WTC11 (cell line): ENCODE measurements around the gene LRTM2. TPM values are rescaled to one million over a fixed set of nuclear protein-coding genes. Genes with fewer than 3 reads are reported as not detected.

Source experiments
- ATAC-seq: fragments of 200-7000 bp; cut with Tn5 transposase; 2 replicates; pipeline ENCODE4 v1.10.0; 2021; ENCODE audit warnings: mild to moderate bottlenecking, moderate library complexity
- CTCF ChIA-PET: fragments of 300-600 bp; sonication (Branson Sonifier 250); formaldehyde crosslinking; loops from one replicate; lab custom pipeline; 2021; ENCODE audit warnings: antibody characterized with exemption; lab: Charles Lee
- POLR2A ChIA-PET: fragments of 350-600 bp; sonication (Branson Sonifier 250); formaldehyde crosslinking; loops from one replicate; lab custom pipeline; 2021; ENCODE audit warnings: antibody characterized with exemption; lab: Charles Lee
- DNase-seq: peaks from one replicate; pipeline ENCODE4 v3.0.0; 2021; ENCODE audit warnings: low spot score
- H3K27ac Mint-ChIP-seq: 2 replicates; pipeline ENCODE4 v1.8.0; 2021; ENCODE audit warnings: mixed read lengths
- H3K27me3 Mint-ChIP-seq: 2 replicates; pipeline ENCODE4 v1.8.0; 2021; ENCODE audit warnings: low read depth, mild to moderate bottlenecking, moderate library complexity, mixed read lengths
- H3K36me3 Mint-ChIP-seq: 2 replicates; pipeline ENCODE4 v1.8.0; 2021; ENCODE audit warnings: mixed read lengths
- H3K4me1 Mint-ChIP-seq: 2 replicates; pipeline ENCODE4 v1.8.0; 2022; ENCODE audit warnings: mixed read lengths
- H3K4me3 Mint-ChIP-seq: 2 replicates; pipeline ENCODE4 v1.8.0; 2021; ENCODE audit warnings: mild to moderate bottlenecking, moderate library complexity, mixed read lengths
- H3K9me3 Mint-ChIP-seq: 2 replicates; pipeline ENCODE4 v1.8.0; 2021; ENCODE audit warnings: mixed read lengths
- ATF3 ChIP-seq: sonication (generic); formaldehyde crosslinking; conservative IDR thresholded peaks from 2 replicates; pipeline ENCODE4 v1.8.1; 2022; ENCODE audit warnings: mild to moderate bottlenecking, missing genetic modification reagents
- ESRRA ChIP-seq: sonication (generic); formaldehyde crosslinking; IDR thresholded peaks from 2 replicates; pipeline ENCODE4 v1.8.1; 2022; ENCODE audit warnings: mild to moderate bottlenecking, missing genetic modification reagents, borderline replicate concordance
- GRHL2 ChIP-seq: fragments of 250-450 bp; sonication (Bioruptor Pico); IDR thresholded peaks from 2 replicates; pipeline ENCODE4 v1.8.0; 2022; ENCODE audit warnings: mild to moderate bottlenecking, moderate library complexity; ENCODE audit not compliant: insufficient replicate concordance, severe bottlenecking
- GTF2I ChIP-seq: fragments of 250-450 bp; sonication (Bioruptor Pico); conservative IDR thresholded peaks from 2 replicates; pipeline ENCODE4 v1.4.0; 2021; ENCODE audit warnings: mild to moderate bottlenecking
- RELA ChIP-seq: sonication (generic); formaldehyde crosslinking; IDR thresholded peaks from 2 replicates; pipeline ENCODE4 v1.8.1; 2022; ENCODE audit warnings: missing genetic modification reagents, mild to moderate bottlenecking, borderline replicate concordance
- ZBTB21 ChIP-seq: sonication (generic); formaldehyde crosslinking; IDR thresholded peaks from 2 replicates; pipeline ENCODE4 v1.8.1; 2023; ENCODE audit warnings: mild to moderate bottlenecking, missing genetic modification reagents, borderline replicate concordance
- ZNF263 ChIP-seq: sonication (generic); formaldehyde crosslinking; IDR thresholded peaks from 2 replicates; pipeline ENCODE4 v1.8.1; 2022; ENCODE audit warnings: low read depth, mild to moderate bottlenecking, moderate library complexity, missing genetic modification reagents
- ZNF317 ChIP-seq: sonication (generic); formaldehyde crosslinking; IDR thresholded peaks from 2 replicates; pipeline ENCODE4 v1.8.1; 2023; ENCODE audit warnings: low read depth, mild to moderate bottlenecking, moderate library complexity, missing genetic modification reagents, borderline replicate concordance
- ZNF396 ChIP-seq: fragments of 250-450 bp; sonication (Bioruptor Pico); IDR thresholded peaks from 2 replicates; pipeline ENCODE4 v1.8.0; 2021; ENCODE audit warnings: mild to moderate bottlenecking, moderate library complexity, borderline replicate concordance
- ZNF423 ChIP-seq: fragments of 250-450 bp; sonication (Bioruptor Pico); IDR thresholded peaks from 2 replicates; pipeline ENCODE4 v2.1.2; 2022; ENCODE audit warnings: mild to moderate bottlenecking, moderate library complexity
- ZNF671 ChIP-seq: fragments of 250-450 bp; sonication (Bioruptor Pico); IDR thresholded peaks from 2 replicates; pipeline ENCODE4 v1.8.0; 2021; ENCODE audit warnings: mild to moderate bottlenecking
- total RNA-seq: library from RNA; stranded (reverse); gene quantifications from 3 replicates; pipeline ENCODE4 v1.2.3, GENCODE V29; 2021
- TF ChIP-seq, protein P1 (sequence below): fragments of 250-450 bp; sonication (Bioruptor Pico); IDR thresholded peaks from 2 replicates; pipeline ENCODE4 v1.9.0; 2021; ENCODE audit warnings: moderate library complexity, mild to moderate bottlenecking, inconsistent platforms, borderline replicate concordance
- TF ChIP-seq, protein P2 (sequence below): sonication (generic); formaldehyde crosslinking; conservative IDR thresholded peaks from 2 replicates; pipeline ENCODE4 v1.8.1; 2023; ENCODE audit warnings: mild to moderate bottlenecking, low read depth, missing genetic modification reagents, moderate library complexity
- TF ChIP-seq, protein P3 (sequence below): fragments of 250-450 bp; sonication (Bioruptor Pico); conservative IDR thresholded peaks from 2 replicates; pipeline ENCODE4 v1.9.0; 2021; ENCODE audit warnings: mild to moderate bottlenecking
- TF ChIP-seq, protein P4 (sequence below): sonication (generic); formaldehyde crosslinking; IDR thresholded peaks from 2 replicates; pipeline ENCODE4 v1.8.0; 2023; ENCODE audit warnings: missing genetic modification reagents, mild to moderate bottlenecking, borderline replicate concordance

The LRTM2 gene
- total RNA-seq, 1 experiment from 2014 or later, result 0.66 TPM

DNA sequence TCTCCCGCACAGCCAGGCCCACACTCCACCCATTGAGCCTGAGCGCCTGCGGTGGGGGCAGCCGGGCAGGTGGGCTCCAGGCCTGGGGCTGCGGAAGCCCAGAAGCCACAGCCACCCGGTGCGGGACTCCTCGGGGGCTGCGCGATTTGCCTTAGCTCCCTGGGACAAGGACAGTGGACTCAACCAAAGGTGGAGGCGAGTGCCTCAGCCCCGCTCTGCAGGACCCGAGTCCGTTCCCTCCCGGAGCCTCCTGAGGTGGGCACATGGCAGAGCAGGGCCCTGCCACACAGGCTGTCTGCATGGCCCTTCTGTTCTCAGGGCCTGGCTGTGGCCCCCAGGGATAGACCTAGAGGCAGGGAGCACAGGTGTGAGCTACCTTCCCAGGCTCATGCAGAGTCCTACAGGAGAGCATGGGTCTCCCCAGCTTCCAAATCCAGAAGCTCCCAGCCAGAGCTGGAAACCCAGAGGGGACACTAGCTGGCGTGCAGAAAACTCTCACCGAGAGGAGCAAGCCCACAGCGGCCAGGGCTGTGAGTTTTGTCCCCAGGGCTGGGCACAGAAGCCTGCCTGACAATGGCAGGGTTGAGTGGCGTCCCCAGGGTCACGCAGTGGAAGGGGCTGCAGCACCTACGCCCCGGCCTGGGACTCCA is 22.2 kb upstream of the LRTM2 start:
- H3K4me1 Mint-ChIP-seq, result peaks cover 17% of the 10 kb centered on the region
- no peak for DNase-seq
- TF ChIP-seq ZNF317 (CRISPR knock-in tag) (no peak), ZNF263 (no peak), ZNF423 (no peak), ZNF396 (no peak), ZBTB21 (CRISPR knock-in tag) (no peak)
- TF ChIP-seq, protein P1, sequence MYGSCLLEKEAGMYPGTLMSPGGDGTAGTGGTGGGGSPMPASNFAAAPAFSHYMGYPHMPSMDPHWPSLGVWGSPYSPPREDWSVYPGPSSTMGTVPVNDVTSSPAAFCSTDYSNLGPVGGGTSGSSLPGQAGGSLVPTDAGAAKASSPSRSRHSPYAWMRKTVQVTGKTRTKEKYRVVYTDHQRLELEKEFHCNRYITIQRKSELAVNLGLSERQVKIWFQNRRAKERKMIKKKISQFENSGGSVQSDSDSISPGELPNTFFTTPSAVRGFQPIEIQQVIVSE (CRISPR knock-in tag), result no peak
- TF ChIP-seq, all 79 proteins: peak for 0
- H3K36me3 Mint-ChIP-seq, result no peaks in the 10 kb centered on the region
- no peak overlapping the region for H3K27ac Mint-ChIP-seq
- ATAC-seq, result no peak
- CTCF ChIA-PET, result interaction anchor here (1.2 to 3.4 kb wide), 5 partner anchors 33 to 236 kb away, joined by 3 to 36 read pairs (median 6); no protein-coding TSS in a partner anchor
- H3K9me3 Mint-ChIP-seq, result no peaks in the 10 kb centered on the region
- H3K27me3 Mint-ChIP-seq, result no peaks in the 10 kb centered on the region; the same call in 1 of the 2 replicates
- no peak overlapping the region for H3K4me3 Mint-ChIP-seq
- POLR2A ChIA-PET, result interaction anchor here (1.7 kb wide), 1 partner anchor 141 kb away, joined by 4 read pairs; no protein-coding TSS in a partner anchor

DNA sequence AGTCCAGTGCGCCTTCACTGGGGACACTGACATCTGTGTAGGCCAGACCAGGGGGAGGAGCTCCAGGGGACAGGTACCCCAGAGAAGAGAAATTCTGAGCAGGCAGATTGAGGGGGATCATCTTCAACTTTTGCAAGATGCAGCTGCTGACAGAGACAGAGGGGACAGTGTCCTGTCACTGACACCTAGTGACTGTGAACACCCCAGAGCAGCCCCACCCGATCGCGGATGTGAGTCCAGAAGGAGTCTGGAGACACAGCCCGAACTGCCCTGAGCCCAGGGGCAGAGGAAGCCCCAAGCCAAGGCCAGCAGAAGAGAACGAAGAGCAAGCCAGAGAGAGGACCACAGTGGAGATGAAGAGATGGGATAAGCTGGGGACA is 21.7 kb upstream of the LRTM2 start:
- H3K27ac Mint-ChIP-seq, result no peak overlapping the region
- no peak overlapping the region for H3K4me3 Mint-ChIP-seq
- TF ChIP-seq RELA (CRISPR knock-in tag), result no peak
- TF ChIP-seq ATF3, result no peak
- TF ChIP-seq, protein P2, sequence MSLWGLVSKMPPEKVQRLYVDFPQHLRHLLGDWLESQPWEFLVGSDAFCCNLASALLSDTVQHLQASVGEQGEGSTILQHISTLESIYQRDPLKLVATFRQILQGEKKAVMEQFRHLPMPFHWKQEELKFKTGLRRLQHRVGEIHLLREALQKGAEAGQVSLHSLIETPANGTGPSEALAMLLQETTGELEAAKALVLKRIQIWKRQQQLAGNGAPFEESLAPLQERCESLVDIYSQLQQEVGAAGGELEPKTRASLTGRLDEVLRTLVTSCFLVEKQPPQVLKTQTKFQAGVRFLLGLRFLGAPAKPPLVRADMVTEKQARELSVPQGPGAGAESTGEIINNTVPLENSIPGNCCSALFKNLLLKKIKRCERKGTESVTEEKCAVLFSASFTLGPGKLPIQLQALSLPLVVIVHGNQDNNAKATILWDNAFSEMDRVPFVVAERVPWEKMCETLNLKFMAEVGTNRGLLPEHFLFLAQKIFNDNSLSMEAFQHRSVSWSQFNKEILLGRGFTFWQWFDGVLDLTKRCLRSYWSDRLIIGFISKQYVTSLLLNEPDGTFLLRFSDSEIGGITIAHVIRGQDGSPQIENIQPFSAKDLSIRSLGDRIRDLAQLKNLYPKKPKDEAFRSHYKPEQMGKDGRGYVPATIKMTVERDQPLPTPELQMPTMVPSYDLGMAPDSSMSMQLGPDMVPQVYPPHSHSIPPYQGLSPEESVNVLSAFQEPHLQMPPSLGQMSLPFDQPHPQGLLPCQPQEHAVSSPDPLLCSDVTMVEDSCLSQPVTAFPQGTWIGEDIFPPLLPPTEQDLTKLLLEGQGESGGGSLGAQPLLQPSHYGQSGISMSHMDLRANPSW (CRISPR knock-in tag), result no peak
- no peak for TF ChIP-seq GRHL2 (CRISPR knock-in tag)
- TF ChIP-seq, protein P3, sequence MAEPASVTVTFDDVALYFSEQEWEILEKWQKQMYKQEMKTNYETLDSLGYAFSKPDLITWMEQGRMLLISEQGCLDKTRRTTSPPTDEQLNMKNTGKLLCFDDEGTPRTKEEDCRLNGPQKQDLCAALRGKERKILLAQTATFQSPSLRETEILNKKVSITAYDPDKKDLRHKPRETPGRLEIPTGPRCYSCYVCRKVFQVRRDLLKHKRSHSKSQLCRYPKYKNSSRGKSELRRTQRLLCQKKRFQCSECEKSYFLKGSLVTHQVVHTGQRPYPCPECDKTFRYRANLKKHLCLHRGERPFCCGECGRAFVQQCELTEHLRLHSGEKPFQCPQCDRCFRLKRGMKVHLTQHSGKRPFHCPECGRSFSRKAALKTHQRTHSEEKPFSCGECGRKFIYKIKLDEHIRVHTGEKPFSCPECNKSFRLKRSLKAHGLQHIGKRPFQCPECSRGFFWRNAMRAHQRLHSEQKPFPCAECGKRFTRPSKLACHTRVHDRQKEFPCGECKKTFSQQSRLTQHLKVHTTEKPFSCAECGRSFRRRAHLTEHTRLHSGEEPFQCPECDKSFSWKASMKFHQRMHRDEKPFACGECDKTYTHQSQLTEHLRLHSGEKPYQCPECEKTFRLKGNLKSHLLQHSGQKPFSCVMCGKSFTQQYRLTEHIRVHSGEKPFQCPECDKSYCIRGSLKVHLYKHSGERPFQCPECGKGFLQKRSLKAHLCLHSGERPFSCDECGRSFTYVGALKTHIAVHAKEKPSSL, result no peak
- TF ChIP-seq ZNF671 (CRISPR knock-in tag), result no peak
- TF ChIP-seq GTF2I (CRISPR knock-in tag), result no peak
- no peak for TF ChIP-seq ESRRA (CRISPR knock-in tag)
- TF ChIP-seq, protein P4, sequence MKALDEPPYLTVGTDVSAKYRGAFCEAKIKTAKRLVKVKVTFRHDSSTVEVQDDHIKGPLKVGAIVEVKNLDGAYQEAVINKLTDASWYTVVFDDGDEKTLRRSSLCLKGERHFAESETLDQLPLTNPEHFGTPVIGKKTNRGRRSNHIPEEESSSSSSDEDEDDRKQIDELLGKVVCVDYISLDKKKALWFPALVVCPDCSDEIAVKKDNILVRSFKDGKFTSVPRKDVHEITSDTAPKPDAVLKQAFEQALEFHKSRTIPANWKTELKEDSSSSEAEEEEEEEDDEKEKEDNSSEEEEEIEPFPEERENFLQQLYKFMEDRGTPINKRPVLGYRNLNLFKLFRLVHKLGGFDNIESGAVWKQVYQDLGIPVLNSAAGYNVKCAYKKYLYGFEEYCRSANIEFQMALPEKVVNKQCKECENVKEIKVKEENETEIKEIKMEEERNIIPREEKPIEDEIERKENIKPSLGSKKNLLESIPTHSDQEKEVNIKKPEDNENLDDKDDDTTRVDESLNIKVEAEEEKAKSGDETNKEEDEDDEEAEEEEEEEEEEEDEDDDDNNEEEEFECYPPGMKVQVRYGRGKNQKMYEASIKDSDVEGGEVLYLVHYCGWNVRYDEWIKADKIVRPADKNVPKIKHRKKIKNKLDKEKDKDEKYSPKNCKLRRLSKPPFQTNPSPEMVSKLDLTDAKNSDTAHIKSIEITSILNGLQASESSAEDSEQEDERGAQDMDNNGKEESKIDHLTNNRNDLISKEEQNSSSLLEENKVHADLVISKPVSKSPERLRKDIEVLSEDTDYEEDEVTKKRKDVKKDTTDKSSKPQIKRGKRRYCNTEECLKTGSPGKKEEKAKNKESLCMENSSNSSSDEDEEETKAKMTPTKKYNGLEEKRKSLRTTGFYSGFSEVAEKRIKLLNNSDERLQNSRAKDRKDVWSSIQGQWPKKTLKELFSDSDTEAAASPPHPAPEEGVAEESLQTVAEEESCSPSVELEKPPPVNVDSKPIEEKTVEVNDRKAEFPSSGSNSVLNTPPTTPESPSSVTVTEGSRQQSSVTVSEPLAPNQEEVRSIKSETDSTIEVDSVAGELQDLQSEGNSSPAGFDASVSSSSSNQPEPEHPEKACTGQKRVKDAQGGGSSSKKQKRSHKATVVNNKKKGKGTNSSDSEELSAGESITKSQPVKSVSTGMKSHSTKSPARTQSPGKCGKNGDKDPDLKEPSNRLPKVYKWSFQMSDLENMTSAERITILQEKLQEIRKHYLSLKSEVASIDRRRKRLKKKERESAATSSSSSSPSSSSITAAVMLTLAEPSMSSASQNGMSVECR (CRISPR knock-in tag), result no peak
- ATAC-seq (no peak), DNase-seq (no peak)
- H3K36me3 Mint-ChIP-seq, result no peaks in the 10 kb centered on the region
- no peaks in the 10 kb centered on the region for H3K9me3 Mint-ChIP-seq
- POLR2A ChIA-PET, result no interaction called here
- H3K4me1 Mint-ChIP-seq, result peaks cover 15% of the 10 kb centered on the region
- H3K27me3 Mint-ChIP-seq, result no peaks in the 10 kb centered on the region; the same call in 1 of the 2 replicates
- CTCF ChIA-PET, result interaction anchor here (1.2 to 3.4 kb wide), 5 partner anchors 33 to 236 kb away, joined by 3 to 36 read pairs (median 6); no protein-coding TSS in a partner anchor
